GM21515 (cell line): Measurements from ENCODE around the gene JADE1.

Source experiments
- ATAC-seq: cut with Tn5 transposase; IDR thresholded peaks from one replicate; pipeline ENCODE4 v1.9.1; 2021; ENCODE audit not compliant: unreplicated experiment

Gene JADE1

DNA sequence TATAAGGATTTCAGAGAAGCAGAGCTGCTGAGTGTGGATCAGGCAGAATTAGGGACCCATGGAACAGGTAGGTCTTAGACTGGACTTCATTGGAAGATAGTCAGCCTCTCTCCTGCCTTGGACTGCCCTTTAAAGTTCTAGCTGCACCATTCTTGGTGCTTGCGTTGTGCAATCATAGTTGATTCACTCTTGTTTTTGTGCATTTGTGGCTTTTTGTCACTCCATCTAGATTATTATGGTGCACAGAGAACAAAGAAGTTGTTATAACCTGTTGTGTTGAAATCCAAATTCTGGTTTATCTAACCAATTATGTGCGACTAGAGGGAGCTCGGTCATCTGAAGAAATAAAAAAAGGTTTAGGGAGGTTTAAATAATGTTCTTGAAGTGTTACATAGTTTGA, 59.3 kb downstream of the JADE1 start:
- no peak for ATAC-seq

DNA sequence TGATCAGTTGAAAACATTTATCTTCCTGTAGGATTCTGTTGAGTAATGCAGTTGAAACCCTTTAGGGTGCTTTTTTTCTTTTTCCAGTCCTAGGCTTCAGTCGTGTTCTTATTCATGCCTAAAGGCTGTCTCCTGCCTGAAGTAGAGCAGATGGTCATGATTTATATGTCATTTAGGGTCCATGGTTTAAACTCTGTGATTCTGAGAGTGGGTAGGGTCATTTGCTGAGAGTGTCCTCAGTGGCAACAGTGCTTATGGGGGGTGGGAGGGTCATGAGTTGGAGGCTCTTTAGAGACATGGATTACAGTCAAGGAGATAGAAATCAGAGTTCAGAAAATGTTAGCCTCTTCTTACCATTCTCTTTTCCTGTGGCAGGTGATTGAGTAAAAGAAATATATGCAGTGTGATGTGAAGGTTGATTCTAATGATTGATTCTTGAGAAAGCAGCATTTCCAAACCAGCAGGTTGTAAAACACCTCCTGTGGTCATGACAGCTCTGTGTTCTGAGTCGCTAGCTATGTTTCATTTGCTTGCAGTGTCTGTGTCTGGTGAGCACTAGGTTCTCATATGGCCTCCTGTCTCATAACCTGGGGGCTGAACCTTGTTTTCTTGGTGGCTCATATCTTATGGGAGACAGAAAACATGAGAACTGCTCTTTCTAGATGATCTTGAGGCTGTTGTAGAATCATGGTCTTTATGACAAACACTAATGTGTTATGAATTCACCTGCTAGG, 60.4 kb downstream of the JADE1 start:
- ATAC-seq: no peak

DNA sequence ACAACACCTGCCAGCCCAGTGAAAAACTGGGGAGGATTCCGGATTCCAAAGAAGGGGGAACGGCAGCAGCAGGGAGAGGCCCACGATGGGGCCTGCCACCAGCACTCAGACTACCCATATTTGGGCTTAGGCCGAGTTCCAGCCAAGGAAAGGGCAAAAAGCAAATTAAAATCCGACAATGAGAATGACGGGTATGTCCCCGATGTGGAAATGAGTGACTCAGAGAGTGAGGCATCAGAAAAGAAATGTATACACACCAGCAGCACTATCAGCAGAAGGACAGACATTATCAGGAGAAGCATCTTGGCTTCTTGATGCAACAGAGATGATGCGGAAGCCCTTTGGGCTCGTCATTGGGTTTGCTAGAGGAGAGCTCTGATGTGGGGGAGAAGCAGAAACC, 62.4 kb downstream of the JADE1 start:
- no peak for ATAC-seq

DNA sequence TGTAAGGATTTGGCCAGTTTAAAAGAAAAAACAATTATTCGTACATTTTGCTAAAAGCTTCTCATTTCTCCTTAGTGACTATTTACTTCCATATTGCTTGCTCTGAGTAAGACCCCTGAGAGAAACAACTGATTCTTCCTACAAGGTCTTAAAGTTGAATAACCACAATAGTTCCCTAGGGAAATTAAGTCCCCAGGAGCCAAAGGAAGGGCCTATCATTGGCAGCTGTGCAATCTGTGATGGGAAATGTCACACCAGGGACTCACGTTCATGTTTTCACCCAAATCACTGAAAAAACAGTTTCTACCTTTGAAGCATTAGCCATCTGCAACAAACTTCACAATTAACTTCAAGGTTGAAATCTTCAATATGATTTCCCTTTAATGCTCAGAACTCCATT, 66.7 kb downstream of the JADE1 start:
- no peak for ATAC-seq

DNA sequence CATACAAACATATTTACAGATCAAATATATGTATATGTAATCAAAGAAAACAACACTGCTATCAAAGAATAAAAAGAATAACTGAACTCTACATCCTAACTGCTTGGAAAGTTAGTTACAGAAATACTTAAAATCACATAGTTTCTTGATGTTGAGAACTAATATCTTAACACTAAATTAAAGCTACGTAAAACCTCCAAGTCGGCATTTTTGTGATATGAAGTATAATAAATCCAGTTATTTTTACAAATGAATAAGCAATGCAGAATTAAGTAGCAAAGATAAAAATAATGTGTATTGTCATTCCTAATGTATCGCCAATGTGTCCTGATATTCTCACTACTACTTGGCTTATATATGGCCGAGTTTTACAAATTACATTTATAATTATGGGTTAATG, 68.4 kb downstream of the JADE1 start:
- no peak for ATAC-seq

DNA sequence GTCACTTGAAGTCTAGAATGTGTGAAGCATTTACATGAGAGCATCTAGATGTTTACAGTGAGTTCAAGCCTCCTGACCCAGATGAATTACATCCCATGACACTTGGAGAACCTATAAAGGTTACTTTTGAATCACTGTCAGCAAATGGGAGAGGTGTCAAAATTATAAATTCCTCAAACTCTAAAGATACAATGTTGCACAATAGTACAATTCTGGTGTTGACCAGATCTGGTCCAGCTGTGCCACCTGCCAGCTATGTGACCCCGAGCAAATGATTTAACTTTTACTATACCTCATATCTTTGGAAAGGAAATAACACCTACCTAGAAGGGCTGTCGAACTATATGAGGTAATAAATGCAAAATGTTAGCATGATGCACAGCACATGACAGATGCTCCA, 69.8 kb downstream of the JADE1 start:
- no peak for ATAC-seq

DNA sequence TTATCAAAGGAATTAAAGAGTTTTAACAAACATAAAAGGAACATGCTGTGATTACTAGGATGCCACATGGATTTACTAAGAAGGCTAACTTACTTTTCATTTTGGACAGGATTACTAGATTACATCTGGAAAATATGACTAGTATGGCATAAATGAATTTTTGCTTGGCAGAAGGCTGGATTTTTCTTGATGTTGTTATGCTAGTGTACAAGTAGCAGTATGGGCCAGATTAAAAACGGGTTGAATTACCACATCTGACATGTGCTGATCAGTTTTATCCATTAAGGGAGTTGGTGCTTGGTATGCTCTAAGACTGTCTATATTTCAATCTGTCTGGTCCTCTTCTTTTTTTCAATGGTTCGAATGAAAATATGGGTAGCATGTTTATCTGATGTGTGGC, 70.5 kb downstream of the JADE1 start:
- no peak for ATAC-seq

DNA sequence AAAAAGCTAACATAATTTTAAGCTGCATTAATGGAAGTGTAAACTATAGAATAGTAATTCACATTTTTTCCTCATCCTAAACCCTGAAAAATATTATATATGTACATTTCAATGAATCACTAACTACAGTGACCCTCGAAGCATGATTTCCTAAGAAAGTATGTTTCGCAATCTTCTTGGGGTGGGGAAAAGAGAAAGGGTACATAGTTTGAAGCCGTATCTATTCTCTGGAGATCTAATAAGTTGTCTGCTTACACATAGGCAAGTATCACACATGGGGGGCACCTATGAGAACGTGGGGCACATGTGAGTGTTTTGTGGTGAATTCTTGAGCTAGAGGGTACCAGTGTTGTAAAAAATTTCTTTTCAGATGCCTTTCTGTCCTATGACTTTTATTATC, 71.2 kb downstream of the JADE1 start:
- no peak for ATAC-seq

DNA sequence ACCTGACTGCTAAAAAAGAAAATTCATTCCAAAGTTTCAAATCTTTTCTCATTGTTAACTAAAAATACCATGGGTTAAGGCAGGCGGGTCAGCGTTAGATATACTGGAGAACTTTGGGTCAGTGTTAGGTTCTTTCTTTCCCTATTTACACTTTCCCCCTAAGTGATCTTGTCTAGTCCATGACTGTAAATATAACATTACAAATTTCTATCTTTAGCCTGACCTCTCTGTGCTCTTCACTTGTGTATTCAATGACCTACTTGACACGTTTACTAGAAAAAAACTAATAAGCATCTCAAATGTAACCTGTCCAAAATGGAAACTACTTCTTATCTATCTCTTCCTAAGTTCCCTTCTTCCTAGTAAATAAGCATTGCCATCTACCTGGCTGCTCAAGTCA, 95.3 kb downstream of the JADE1 start:
- ATAC-seq: no peak

DNA sequence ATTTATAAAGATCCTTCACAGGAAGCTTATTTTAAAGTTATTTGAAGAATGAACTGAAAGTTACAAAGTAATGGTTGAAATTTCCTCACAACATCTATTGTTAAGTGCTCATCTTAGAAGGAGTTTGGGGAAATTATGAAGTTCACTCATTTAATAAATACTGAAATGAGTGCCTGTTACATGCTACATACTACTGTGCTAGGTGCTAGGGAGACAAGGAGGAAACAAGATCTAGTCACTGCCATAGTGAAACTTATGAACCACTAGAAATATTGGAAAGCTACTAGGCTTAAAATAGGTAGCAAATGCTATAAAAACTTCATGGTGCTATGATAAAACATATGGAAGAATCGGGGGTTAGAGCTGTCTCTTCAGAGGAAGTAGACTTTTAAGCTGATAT, 97.1 kb downstream of the JADE1 start:
- no peak for ATAC-seq

DNA sequence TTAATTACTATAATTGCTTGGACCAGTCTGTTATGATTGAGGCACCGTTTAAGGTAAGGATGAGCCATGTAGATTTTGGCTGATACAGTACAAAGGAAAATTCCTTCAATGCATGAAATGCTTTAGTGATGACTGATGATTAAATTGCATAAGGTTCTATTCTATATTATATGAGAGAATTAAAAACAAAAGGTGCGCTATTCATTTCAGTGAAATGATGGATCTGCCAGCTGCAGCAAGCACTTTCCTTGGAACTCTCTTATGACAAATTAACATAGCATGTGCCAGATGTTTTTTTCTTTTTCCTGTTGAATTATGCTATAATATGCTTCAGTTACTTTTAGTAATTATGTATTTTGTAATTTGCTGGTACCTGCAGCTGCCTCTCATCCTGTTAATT, 98.5 kb downstream of the JADE1 start:
- no peak for ATAC-seq

DNA sequence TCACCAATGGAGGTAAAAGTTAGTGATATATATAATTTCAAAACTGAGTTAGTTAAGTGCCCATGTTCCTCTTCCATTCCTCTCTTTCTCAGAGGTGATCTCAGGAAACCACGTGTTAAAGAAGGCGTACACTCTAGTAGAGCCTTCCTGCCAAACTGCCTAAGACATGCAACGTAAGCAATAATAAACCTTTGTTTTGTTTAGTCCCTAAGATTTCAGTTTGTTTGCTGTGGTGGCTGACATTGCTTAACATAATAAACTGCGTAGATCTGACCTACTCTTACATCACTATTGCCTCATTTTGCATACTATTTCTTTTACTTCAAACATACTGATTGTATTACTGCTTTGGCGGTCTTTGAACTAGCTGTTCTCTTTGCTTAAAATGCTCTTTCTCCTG, 99.2 kb downstream of the JADE1 start:
- no peak for ATAC-seq

DNA sequence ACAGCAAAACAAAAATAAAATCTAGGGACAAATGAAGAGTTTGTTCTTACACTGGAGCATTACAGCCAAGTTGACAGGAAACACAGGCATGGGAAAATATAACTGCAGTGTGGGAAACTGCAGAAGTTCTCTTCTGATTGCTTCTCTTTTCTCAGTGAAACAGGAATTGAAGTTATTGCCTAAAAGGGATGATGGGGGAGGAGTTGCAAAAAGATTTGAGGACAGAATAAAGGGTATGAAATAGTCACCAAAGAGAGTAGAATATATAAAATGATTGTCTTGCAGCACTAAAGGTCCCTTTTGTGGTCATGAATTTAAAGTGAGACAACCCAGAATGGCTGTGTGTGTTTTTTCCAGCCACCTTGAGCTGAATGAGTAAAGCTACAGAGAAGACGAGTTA, 103.7 kb downstream of the JADE1 start:
- ATAC-seq: no peak

DNA sequence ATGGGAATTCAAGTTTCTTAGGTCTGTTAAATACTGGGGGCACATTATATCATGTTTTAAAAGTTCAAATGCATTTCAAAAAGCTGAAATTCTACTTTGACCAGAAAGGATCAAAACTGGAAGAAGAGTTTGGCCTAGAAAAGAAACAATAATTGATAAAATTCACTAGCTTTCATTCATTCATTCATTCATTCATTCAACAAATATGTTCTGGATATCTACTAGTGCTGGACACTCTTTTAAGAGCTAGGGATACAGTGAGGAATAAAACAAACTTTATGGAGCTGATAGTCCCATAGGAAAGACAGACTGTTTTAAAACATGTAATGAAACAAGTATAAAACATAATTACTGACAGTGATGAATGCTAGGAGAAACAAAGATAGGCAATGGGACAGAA, 106.0 kb downstream of the JADE1 start:
- ATAC-seq: no peak

DNA sequence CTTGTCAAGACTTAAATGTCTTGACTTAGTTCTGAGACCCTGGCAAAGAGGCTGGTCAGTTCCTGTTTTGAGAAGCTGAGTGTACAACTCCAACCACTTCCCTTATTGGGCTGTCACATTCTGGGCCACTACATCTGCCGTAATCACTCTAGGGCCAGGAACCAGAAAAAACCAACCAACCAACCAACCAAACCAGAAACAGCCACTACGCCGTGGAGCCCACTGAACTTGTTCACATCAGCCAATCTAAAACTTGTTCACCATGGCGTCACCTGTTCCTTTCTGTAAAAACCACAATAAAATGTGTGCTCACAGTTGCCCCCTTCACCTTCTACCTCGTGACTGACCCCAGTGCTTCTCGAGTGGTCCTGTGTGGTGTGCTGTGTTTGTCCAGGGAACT, 107.3 kb downstream of the JADE1 start:
- peak; percentile 74 for ATAC-seq

DNA sequence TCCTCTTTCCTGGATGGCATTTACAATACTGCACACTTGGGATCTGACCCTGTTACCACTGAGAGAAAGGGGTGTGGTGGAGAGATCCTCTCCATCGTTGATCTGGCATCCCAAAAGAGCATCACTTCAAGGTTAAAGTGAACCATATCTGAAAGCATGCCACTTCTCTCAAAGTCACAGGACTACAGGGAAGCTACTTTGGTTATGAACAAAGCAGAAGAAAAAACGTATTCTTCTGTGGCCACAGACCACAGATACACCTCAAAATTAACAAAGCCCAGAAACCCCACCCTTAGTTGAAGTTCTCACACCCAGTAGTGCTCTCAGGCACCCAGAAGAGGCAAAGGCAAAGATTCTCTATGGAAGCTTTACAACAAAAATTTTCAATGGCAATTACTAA, 108.3 kb downstream of the JADE1 start:
- peak; percentile 78 for ATAC-seq

DNA sequence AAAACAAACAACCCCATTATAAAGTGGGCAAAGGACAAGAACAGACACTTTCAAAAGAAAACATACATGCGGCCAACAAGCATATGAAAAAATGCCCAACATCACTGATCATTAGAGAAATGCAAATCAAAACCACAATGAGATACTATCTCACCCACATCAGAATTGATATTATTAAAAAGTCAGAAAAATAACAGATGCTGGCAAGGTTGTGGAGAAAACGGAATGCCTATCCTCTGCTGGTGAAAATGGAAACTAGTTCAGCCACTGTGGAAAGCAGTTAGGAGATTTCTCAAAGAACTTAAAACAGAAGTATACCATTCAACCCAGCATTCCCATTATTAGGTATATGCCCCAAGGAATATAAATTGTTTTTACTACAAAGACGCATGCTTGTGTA, 112.5 kb downstream of the JADE1 start:
- no peak for ATAC-seq
